GM19397 (cell line): Measurements from ENCODE around the gene POLR2J2.
"Not testable (repeated sequence)": the region's sequence is repeated elsewhere in the genome, so short reads cannot be mapped to it uniquely, and the experiment has no call there.

Experiments
- ATAC-seq: cut with Tn5 transposase; IDR thresholded peaks from one replicate; pipeline ENCODE4 v1.9.1; 2021; ENCODE audit warnings: mild to moderate bottlenecking, moderate library complexity; ENCODE audit not compliant: unreplicated experiment

The POLR2J2 gene

GRCh38 chr7:102673447-102674067 is 2.1 kb upstream of the POLR2J2 start:
- not testable (repeated sequence) for ATAC-seq

GRCh38 chr7:102671956-102672307 is 469 bp upstream of the POLR2J2 start:
- peak; percentile 22 for ATAC-seq

GRCh38 chr7:102667523-102667922 is 3.9 kb downstream of the POLR2J2 start:
- ATAC-seq, result not testable (repeated sequence)

GRCh38 chr7:102666850-102667249 is 4.6 kb downstream of the POLR2J2 start:
- ATAC-seq, result not testable (repeated sequence)

- not testable (repeated sequence) for ATAC-seq
Observed at GRCh38 chr7:102664765-102665164, 6.7 kb downstream of the POLR2J2 start.

- ATAC-seq, result not testable (repeated sequence)
Observed at GRCh38 chr7:102649924-102650323, 21.5 kb downstream of the POLR2J2 start, which contains the start of gene SPDYE2B. TSS of gene SPDYE2B (plus strand) at chr7:102650319. CDS start at chr7:102652349, 2,030 bp downstream.

GRCh38 chr7:102647813-102648212 is 23.6 kb downstream of the POLR2J2 start:
- not testable (repeated sequence) for ATAC-seq

- not testable (repeated sequence) for ATAC-seq
Observed at GRCh38 chr7:102643404-102643803, 28.1 kb downstream of the POLR2J2 start.

- not testable (repeated sequence) for ATAC-seq
Observed at GRCh38 chr7:102642691-102643090, 28.8 kb downstream of the POLR2J2 start, which contains the start of gene UPK3BL1. TSS of gene UPK3BL1 (minus strand) at chr7:102642791. CDS start at chr7:102642741, 50 bp downstream.

- not testable (repeated sequence) for ATAC-seq
Observed at GRCh38 chr7:102638848-102639247, 32.6 kb downstream of the POLR2J2 start.

GRCh38 chr7:102636956-102637355 is 34.5 kb downstream of the POLR2J2 start:
- ATAC-seq, result not testable (repeated sequence)

- ATAC-seq, result not testable (repeated sequence)
Observed at GRCh38 chr7:102635354-102635753, 36.1 kb downstream of the POLR2J2 start.

- not testable (repeated sequence) for ATAC-seq
Observed at GRCh38 chr7:102634299-102634698, 37.2 kb downstream of the POLR2J2 start.

GRCh38 chr7:102630622-102631021 is 40.8 kb downstream of the POLR2J2 start:
- ATAC-seq, result not testable (repeated sequence)

GRCh38 chr7:102627271-102627904 is 44.1 kb downstream of the POLR2J2 start:
- not testable (repeated sequence) for ATAC-seq

GRCh38 chr7:102618122-102618521 is 53.3 kb downstream of the POLR2J2 start:
- not testable (repeated sequence) for ATAC-seq

- peak; percentile 82 for ATAC-seq
Observed at GRCh38 chr7:102616507-102617125, 54.8 kb downstream of the POLR2J2 start, which contains the start of gene RASA4. TSS of gene RASA4 (minus strand) at chr7:102616756. CDS start at chr7:102616689, 67 bp downstream.
